CD4-positive, alpha-beta memory T cell (primary cell): ENCODE results near the gene BMPR1B. TPM values are rescaled to one million over a fixed set of nuclear protein-coding genes. Genes with fewer than 3 reads are reported as not detected.

Experiments
- CTCF ChIA-PET: fragments of 350-600 bp; sonication (Branson Sonifier 250); formaldehyde crosslinking; loops from one replicate; lab custom pipeline; 2021; ENCODE audit warnings: inconsistent platforms; ENCODE audit not compliant: partially characterized antibody; lab: Charles Lee
- POLR2A ChIA-PET: fragments of 350-600 bp; sonication (Branson Sonifier 250); formaldehyde crosslinking; loops from one replicate; lab custom pipeline; 2021; ENCODE audit not compliant: partially characterized antibody; lab: Charles Lee
- DNase-seq, 5 donors: peaks; one replicate each; pipeline versions ENCODE4 v3.0.0 to v3.0.0-alpha.2; 2020 to 2022; ENCODE audit warnings: mixed read lengths in 1 of 5
- H3K27ac ChIP-seq: one replicate; pipeline ENCODE4 v1.7.0; 2013; ENCODE audit warnings: low read depth, low read length
- H3K27me3 ChIP-seq: 2 replicates; pipeline ENCODE4 v1.7.0; 2013; ENCODE audit warnings: mild to moderate bottlenecking, low read length, moderate library complexity; ENCODE audit not compliant: insufficient read depth
- H3K36me3 ChIP-seq: 2 replicates; pipeline ENCODE4 v1.7.0; 2013; ENCODE audit warnings: mild to moderate bottlenecking, low read length, moderate library complexity; ENCODE audit not compliant: insufficient read depth
- H3K4me1 ChIP-seq: 2 replicates; pipeline ENCODE4 v1.7.0; 2013; ENCODE audit warnings: mild to moderate bottlenecking, low read length, moderate library complexity; ENCODE audit not compliant: insufficient read depth
- H3K4me3 ChIP-seq, 2 donors: one replicate each; pipeline ENCODE4 v1.7.0; 2013; ENCODE audit warnings: low read length in 2 of 2, mild to moderate bottlenecking in 1 of 2
- H3K9me3 ChIP-seq, 2 donors: one replicate each; pipeline ENCODE4 v1.7.0; 2013; ENCODE audit warnings: low read length in 2 of 2, control low read depth in 1 of 2; ENCODE audit not compliant: control insufficient read depth in 1 of 2
- H3K27ac Mint-ChIP-seq, 7 donors: one replicate each; pipeline ENCODE4 v1.8.0; 2020 to 2021; ENCODE audit warnings: mixed read lengths in 7 of 7, mild to moderate bottlenecking in 6 of 7, inconsistent platforms in 3 of 7, moderate library complexity in 3 of 7
- H3K27me3 Mint-ChIP-seq, 2 donors: one replicate each; pipeline ENCODE4 v1.8.0; 2020 to 2021; ENCODE audit warnings: mixed read lengths in 2 of 2
- H3K36me3 Mint-ChIP-seq, 2 donors: one replicate each; pipeline ENCODE4 v1.8.0; 2020 to 2021; ENCODE audit warnings: mixed read lengths in 2 of 2, inconsistent platforms in 1 of 2, mild to moderate bottlenecking in 1 of 2
- H3K4me1 Mint-ChIP-seq, 4 donors: one replicate each; pipeline ENCODE4 v1.8.0; 2020 to 2021; ENCODE audit warnings: mixed read lengths in 4 of 4, mild to moderate bottlenecking in 1 of 4
- H3K4me3 Mint-ChIP-seq, 8 donors: one replicate each; pipeline ENCODE4 v1.8.0; 2020 to 2021; ENCODE audit warnings: mixed read lengths in 8 of 8, mild to moderate bottlenecking in 7 of 8, moderate library complexity in 6 of 8, inconsistent platforms in 3 of 8
- H3K9me3 Mint-ChIP-seq, 8 donors: one replicate each; pipeline ENCODE4 v1.8.0; 2020 to 2021; ENCODE audit warnings: mixed read lengths in 8 of 8, mild to moderate bottlenecking in 5 of 8, inconsistent platforms in 3 of 8, moderate library complexity in 1 of 8
- intact Hi-C: fragments of 100-400 bp; cut with micrococcal nuclease; formaldehyde crosslinking; loops from one replicate; pipeline ENCODE4 v1.15.1; 2023
- polyA plus RNA-seq, 2 donors: library from polyadenylated mRNA; unstranded; fragments of 300-500 nt; fragmentation: Illumina TruSeq; gene quantifications; one replicate each; pipeline ENCODE4 v1.2.3, GENCODE V29; 2021
- total RNA-seq, 2 experiments: library from RNA; stranded (reverse); gene quantifications; one replicate each; pipeline ENCODE4 v1.2.3, GENCODE V29; 2021

Gene BMPR1B
- total and polyA plus RNA-seq, 4 experiments from 2014 or later, result 0.17 TPM; not detected in 3

DNA sequence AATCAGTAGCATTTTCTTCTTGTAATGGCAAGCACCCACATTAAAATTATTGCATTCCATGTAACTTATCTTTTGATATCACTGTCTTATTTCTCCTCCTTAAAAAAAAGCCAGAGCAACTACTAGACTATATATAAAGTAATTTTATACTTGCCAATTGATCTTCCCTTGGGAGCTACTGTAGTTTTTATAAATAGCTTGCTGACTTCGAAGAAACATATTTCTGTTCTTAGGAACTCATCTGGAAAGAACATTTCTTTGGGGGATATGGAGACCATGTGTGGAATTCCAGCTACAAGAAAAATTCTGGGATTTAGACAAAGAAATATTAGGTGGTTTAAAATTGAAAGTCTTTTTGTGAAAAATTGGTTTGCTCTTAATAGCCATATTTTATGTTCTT lies 94.9 kb downstream of the BMPR1B start:
- H3K27me3 Mint-ChIP-seq, result no peaks in the 10 kb centered on the region
- H3K9me3 Mint-ChIP-seq, result peaks cover 0 to 2% (median 0%) of the 10 kb centered on the region in 8 donors
- Histone ChIP-seq H3K36me3 (no peaks in the 10 kb centered on the region), H3K4me1 (no peaks in the 10 kb centered on the region), H3K4me3 (no peak overlapping the region), H3K27ac (no peak overlapping the region), H3K9me3 (no peaks in the 10 kb centered on the region), H3K27me3 (no peaks in the 10 kb centered on the region)
- CTCF ChIA-PET, result no interaction called here
- no peak for DNase-seq
- no peaks in the 10 kb centered on the region for H3K36me3 Mint-ChIP-seq
- POLR2A ChIA-PET, result no interaction called here
- intact Hi-C loops, result no loop called here
- no peak overlapping the region for H3K27ac Mint-ChIP-seq
- no peaks in the 10 kb centered on the region for H3K4me1 Mint-ChIP-seq
- H3K4me3 Mint-ChIP-seq, result no peak overlapping the region

DNA sequence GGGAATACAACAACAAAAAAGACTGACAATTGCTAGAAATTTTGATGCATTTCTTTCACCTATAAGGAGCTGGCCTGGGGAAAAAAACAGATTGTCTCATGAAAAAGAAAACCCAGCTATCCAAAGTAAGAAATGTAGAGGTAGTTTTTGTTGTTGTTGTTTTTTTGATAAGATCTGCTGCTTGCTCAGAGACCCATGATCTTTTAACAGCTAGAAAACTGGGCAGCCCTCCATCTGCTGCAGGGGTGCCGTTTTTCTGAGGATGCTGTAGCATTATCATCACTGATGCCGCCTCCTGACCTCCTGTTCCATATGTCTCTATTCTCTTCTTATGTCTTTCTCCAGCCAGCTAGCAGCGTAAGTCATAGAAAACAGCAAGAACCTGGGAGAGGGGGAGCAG lies 98.3 kb downstream of the BMPR1B start:
- Mint-ChIP-seq H3K9me3 (peaks cover 0 to 2% (median 0%) of the 10 kb centered on the region in 8 donors), H3K4me1 (no peaks in the 10 kb centered on the region), H3K27me3 (no peaks in the 10 kb centered on the region), H3K27ac (no peak overlapping the region), H3K4me3 (no peak overlapping the region), H3K36me3 (no peaks in the 10 kb centered on the region)
- H3K9me3 ChIP-seq, result no peaks in the 10 kb centered on the region
- DNase-seq, result no peak
- intact Hi-C loops, result no loop called here
- no peaks in the 10 kb centered on the region for H3K36me3 ChIP-seq
- CTCF ChIA-PET, result no interaction called here
- H3K27me3 ChIP-seq, result no peaks in the 10 kb centered on the region
- no peak overlapping the region for H3K27ac ChIP-seq
- H3K4me1 ChIP-seq, result no peaks in the 10 kb centered on the region
- no peak overlapping the region for H3K4me3 ChIP-seq
- POLR2A ChIA-PET, result no interaction called here

DNA sequence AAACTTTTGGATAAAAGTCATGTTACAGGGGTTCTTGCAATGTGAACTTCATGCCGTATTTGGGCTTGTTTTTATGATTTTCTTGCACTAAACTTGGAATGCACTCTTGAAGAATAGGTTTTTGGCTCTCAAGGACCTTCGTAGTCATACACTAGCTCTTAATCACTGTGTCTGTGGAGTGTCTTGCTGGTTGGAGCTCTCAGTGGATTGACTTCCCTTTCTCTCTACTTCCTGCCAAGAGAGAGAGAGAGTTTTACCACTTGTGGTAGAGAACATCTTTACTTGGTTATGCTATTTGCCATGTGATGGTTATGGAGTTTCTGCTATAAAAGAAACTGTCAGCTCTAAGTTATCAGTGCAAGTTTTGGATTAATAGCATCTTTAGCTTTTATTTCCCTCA lies 112.4 kb downstream of the BMPR1B start:
- H3K27ac ChIP-seq, result no peak overlapping the region
- Mint-ChIP-seq H3K9me3 (no peaks in the 10 kb centered on the region), H3K4me1 (no peaks in the 10 kb centered on the region), H3K27ac (no peak overlapping the region), H3K36me3 (no peaks in the 10 kb centered on the region), H3K27me3 (no peaks in the 10 kb centered on the region), H3K4me3 (no peak overlapping the region)
- ChIA-PET CTCF (no interaction called here), POLR2A (no interaction called here)
- H3K27me3 ChIP-seq, result no peaks in the 10 kb centered on the region
- H3K4me1 ChIP-seq, result no peaks in the 10 kb centered on the region
- no peaks in the 10 kb centered on the region for H3K9me3 ChIP-seq
- intact Hi-C loops, result no loop called here
- no peak for DNase-seq
- no peaks in the 10 kb centered on the region for H3K36me3 ChIP-seq
- H3K4me3 ChIP-seq, result no peak overlapping the region

DNA sequence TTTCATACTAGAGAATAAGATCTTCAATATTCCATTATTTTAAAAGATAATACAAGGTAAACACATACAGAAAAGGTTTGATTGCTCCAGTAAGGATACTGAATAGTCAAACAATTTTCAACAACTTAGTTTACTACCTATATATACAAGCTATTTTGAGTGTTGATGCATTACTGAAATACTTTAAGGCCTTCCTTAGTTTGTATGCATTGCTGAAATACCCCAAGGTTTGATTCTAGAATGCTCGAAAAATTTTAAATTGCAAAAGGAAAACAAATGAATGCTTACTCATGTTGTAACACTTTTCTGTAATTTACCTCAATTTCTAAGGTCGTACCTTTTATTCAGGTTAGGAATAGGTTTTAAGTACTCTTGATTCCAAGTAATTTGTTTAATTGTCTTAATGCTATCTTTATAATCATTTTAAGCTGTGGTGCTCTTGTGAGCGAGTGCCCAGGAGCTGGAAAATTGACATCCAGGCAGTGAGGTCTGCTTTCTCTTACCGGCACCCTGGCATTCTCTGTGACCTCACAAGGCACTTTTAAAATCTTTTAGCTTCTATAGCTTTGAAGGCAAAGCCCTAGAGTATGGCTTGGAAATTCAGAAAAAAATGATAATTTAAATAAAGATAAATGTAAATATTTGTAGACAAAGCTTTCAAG lies 114.0 kb downstream of the BMPR1B start:
- Mint-ChIP-seq H3K4me1 (no peaks in the 10 kb centered on the region), H3K27ac (no peak overlapping the region), H3K9me3 (no peaks in the 10 kb centered on the region), H3K36me3 (no peaks in the 10 kb centered on the region), H3K27me3 (no peaks in the 10 kb centered on the region), H3K4me3 (no peak overlapping the region)
- no peak for DNase-seq
- no peaks in the 10 kb centered on the region for H3K9me3 ChIP-seq
- no peak overlapping the region for H3K27ac ChIP-seq
- ChIA-PET CTCF (no interaction called here), POLR2A (no interaction called here)
- no peaks in the 10 kb centered on the region for H3K36me3 ChIP-seq
- no peaks in the 10 kb centered on the region for H3K4me1 ChIP-seq
- intact Hi-C loops, result no loop called here
- no peak overlapping the region for H3K4me3 ChIP-seq
- no peaks in the 10 kb centered on the region for H3K27me3 ChIP-seq

DNA sequence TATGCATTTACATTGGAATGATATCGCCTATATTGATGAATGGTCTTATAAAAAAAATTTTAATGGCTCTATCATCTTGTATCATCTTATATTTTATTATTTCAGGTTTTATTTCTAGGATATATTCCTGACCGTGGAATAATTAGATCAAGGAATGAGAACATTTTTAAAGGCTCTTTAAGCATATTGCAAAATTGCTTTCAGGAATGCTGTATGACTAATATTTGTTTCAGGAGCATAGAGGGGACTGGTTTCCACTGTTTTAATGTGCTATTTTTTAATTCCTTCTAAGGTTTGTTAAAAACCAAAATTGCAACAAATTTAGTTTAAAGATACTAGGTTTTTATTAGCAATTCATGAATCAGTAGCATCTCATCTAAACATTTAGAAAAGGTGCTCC lies 120.2 kb downstream of the BMPR1B start:
- Histone ChIP-seq H3K27me3 (no peaks in the 10 kb centered on the region), H3K27ac (no peak overlapping the region), H3K9me3 (no peaks in the 10 kb centered on the region), H3K36me3 (no peaks in the 10 kb centered on the region), H3K4me3 (no peak overlapping the region), H3K4me1 (no peaks in the 10 kb centered on the region)
- DNase-seq, result no peak
- no peaks in the 10 kb centered on the region for H3K27me3 Mint-ChIP-seq
- H3K4me3 Mint-ChIP-seq, result no peak overlapping the region
- H3K36me3 Mint-ChIP-seq, result no peaks in the 10 kb centered on the region
- ChIA-PET CTCF (no interaction called here), POLR2A (no interaction called here)
- intact Hi-C loops, result no loop called here
- H3K9me3 Mint-ChIP-seq, result peaks cover 0 to 3% (median 0%) of the 10 kb centered on the region in 8 donors
- no peaks in the 10 kb centered on the region for H3K4me1 Mint-ChIP-seq
- no peak overlapping the region for H3K27ac Mint-ChIP-seq

DNA sequence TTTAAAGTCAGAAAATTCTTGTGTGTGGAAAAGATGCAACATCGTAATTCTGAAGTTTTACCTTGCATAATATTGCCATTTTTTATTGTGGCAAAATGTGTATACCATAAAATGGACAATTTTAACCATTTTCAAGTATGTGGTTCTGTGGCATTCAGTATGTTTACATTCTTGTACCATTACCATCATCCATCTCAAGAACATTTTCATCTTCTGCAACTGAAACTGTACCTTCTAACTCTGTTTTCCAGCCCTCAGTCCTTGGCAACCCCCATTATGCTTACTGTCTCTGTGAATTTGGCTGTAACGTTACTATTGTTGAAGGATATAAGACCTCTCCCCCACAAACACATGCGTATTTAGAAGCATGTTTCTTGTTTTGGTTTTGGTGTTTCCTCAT lies 123.2 kb downstream of the BMPR1B start:
- H3K4me1 Mint-ChIP-seq, result no peaks in the 10 kb centered on the region
- no peak for DNase-seq
- intact Hi-C loops, result no loop called here
- no peaks in the 10 kb centered on the region for H3K4me1 ChIP-seq
- H3K4me3 ChIP-seq, result no peak overlapping the region
- H3K27ac Mint-ChIP-seq, result no peak overlapping the region
- H3K9me3 Mint-ChIP-seq, result peaks cover 0 to 3% (median 0%) of the 10 kb centered on the region in 8 donors
- peaks cover 0 to 1% of the 10 kb centered on the region in 2 donors for H3K27me3 Mint-ChIP-seq
- H3K36me3 Mint-ChIP-seq, result no peaks in the 10 kb centered on the region
- H3K4me3 Mint-ChIP-seq, result no peak overlapping the region
- H3K36me3 ChIP-seq, result no peaks in the 10 kb centered on the region
- H3K27me3 ChIP-seq, result no peaks in the 10 kb centered on the region
- ChIA-PET POLR2A (no interaction called here), CTCF (interaction anchor here (1.2 kb wide), 1 partner anchor 9 kb away, joined by 3 read pairs; no protein-coding TSS in a partner anchor)
- H3K9me3 ChIP-seq, result no peaks in the 10 kb centered on the region
- H3K27ac ChIP-seq, result no peak overlapping the region

DNA sequence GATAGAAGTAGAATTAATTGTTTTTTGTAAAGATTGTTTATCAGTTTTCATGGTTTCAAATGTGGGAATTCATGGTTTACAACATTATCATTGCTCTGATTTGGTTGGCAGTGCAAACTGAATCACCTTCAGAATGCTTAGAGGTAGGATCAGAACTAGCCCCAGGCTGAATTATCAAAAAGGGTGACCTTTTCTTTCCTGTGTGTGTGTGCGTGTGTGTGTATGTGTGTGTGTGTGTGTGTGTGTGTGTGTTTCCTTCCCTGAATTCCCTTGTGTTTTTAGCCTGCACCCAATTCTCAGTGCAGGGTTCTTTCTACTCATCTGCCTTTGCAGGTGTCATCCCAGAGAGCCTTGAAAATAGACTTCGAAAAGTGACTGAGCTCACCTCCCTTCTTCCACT lies 125.0 kb downstream of the BMPR1B start:
- ChIA-PET POLR2A (no interaction called here), CTCF (no interaction called here)
- Histone ChIP-seq H3K4me1 (no peaks in the 10 kb centered on the region), H3K27ac (no peak overlapping the region), H3K27me3 (no peaks in the 10 kb centered on the region), H3K36me3 (no peaks in the 10 kb centered on the region), H3K9me3 (no peaks in the 10 kb centered on the region), H3K4me3 (no peak overlapping the region)
- Mint-ChIP-seq H3K27ac (no peak overlapping the region), H3K36me3 (no peaks in the 10 kb centered on the region), H3K27me3 (peaks cover 1 to 2% of the 10 kb centered on the region in 2 donors), H3K4me3 (no peak overlapping the region), H3K4me1 (no peaks in the 10 kb centered on the region), H3K9me3 (peaks cover 0 to 5% (median 0%) of the 10 kb centered on the region in 8 donors)
- no peak for DNase-seq
- intact Hi-C loops, result no loop called here
